ENCODE data around the gene PKD2.

PKD2 gene

DNA sequence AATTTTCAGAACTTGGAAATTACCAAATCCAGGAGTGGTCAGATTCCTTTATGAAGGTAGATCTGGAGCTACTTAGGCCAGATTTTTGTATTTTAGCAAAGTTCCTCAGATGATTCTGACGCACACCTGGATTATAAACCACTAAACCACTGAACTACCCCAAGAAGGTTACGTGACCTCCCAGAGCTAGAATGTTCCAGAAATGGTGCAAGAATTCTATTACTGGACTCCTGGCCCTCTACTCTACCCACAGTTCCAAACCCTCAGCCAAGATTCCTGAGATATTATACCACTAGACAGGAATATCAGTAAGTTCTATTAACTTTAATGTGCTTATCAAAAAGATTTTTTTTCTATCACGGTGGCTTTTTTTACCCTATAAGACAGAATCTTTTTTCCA, 83.9 kb downstream of the PKD2 start:
- Histone ChIP-seq H3K4me3 (ENCODE audit: low read depth, low read length) (no peak overlapping the region), H3K36me3 (replicated peaks) (no peaks in the 10 kb centered on the region), H3K27ac (no peak overlapping the region), H3K27me3 (replicated peaks) (no peaks in the 10 kb centered on the region)
- TF ChIP-seq, protein P1, sequence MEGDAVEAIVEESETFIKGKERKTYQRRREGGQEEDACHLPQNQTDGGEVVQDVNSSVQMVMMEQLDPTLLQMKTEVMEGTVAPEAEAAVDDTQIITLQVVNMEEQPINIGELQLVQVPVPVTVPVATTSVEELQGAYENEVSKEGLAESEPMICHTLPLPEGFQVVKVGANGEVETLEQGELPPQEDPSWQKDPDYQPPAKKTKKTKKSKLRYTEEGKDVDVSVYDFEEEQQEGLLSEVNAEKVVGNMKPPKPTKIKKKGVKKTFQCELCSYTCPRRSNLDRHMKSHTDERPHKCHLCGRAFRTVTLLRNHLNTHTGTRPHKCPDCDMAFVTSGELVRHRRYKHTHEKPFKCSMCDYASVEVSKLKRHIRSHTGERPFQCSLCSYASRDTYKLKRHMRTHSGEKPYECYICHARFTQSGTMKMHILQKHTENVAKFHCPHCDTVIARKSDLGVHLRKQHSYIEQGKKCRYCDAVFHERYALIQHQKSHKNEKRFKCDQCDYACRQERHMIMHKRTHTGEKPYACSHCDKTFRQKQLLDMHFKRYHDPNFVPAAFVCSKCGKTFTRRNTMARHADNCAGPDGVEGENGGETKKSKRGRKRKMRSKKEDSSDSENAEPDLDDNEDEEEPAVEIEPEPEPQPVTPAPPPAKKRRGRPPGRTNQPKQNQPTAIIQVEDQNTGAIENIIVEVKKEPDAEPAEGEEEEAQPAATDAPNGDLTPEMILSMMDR (IDR thresholded peaks at IDR 0.05; ENCODE audit: low read depth, low read length, missing control alignments) = no peak
- no peak for DNase-seq
- in situ Hi-C loops (cut with HindIII; ENCODE audit: low pct_ligation_motif_present, low sequenced_read_pairs) = no loop called here

DNA sequence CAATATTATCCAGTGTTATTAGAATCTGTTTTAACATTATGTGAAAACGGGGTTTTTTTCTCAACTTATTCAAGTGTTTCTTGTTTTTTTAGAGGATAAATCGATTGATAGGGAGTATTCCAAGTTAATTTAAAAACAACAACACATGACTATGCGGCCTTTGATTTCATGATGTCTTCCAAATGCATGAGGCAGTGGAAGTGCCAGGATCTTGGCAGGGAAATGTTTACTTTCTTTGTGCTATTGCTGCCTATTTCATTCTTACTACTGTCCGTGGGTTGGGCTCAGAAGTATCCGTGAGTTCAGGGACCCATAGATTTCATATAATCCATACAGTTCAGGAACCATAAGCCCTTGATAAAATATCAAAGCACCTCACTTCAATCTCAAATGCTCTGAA, 86.4 kb downstream of the PKD2 start:
- TF ChIP-seq, protein P1 (IDR thresholded peaks at IDR 0.05; ENCODE audit: low read depth, low read length, missing control alignments) = no peak

DNA sequence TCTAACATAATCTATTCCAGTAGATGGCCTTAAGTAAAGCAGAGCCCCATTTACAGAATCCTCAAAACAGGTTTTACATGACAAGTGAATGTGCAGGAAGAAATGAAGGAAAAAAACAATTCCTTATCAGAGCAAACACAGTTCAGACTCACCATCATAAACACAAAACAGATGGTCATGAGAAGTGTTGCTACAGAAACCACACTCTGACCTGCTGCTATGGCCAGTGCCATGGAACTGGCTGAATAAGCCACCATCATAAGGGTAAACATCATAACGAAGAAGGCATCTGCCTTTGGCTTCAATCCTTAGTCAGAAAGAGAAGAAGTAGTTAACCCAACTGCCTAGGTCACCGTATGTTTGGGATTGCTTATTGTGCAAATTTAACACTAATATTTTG, 89.9 kb downstream of the PKD2 start:
- DNase-seq = no peak
- TF ChIP-seq, protein P1 (IDR thresholded peaks at IDR 0.05; ENCODE audit: low read depth, low read length, missing control alignments) = no peak

More for the DNA sequence above, 86.4 kb downstream of the PKD2 start:
- in situ Hi-C loops (cut with HindIII; ENCODE audit: low pct_ligation_motif_present, low sequenced_read_pairs) = no loop called here
- no peak for DNase-seq
- Histone ChIP-seq H3K27me3 (replicated peaks) (no peaks in the 10 kb centered on the region), H3K4me3 (ENCODE audit: low read depth, low read length) (no peak overlapping the region), H3K36me3 (replicated peaks) (no peaks in the 10 kb centered on the region), H3K27ac (no peak overlapping the region)

DNA sequence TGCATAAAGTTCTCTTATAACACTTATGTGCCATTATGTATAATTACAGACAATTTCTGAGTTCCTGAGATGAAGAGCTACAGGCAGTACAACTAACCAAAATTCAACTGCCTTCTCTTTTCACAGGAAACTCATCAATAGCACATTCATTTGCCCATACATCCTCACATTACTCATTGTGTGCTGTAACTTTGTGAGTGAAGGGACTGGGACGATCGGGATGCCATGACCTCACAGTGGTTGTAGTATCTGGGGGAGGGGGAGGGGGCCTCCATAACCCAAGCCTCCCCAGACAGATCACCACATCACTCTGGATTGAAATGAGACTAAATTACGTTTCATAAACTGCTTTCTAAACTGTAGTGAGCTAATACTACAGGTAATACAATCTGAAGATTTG, 90.3 kb downstream of the PKD2 start:
- TF ChIP-seq, protein P1 (IDR thresholded peaks at IDR 0.05; ENCODE audit: low read depth, low read length, missing control alignments) = no peak
- in situ Hi-C loops (cut with HindIII; ENCODE audit: low pct_ligation_motif_present, low sequenced_read_pairs) = no loop called here
- Histone ChIP-seq H3K27ac (no peak overlapping the region), H3K36me3 (replicated peaks) (no peaks in the 10 kb centered on the region), H3K4me3 (ENCODE audit: low read depth, low read length) (no peak overlapping the region), H3K27me3 (replicated peaks) (no peaks in the 10 kb centered on the region)
- DNase-seq = no peak

More for the DNA sequence above, 89.9 kb downstream of the PKD2 start:
- no peaks in the 10 kb centered on the region for H3K27me3 ChIP-seq (replicated peaks)
- no peak overlapping the region for H3K4me3 ChIP-seq (ENCODE audit: low read depth, low read length)
- no peak overlapping the region for H3K27ac ChIP-seq
- H3K36me3 ChIP-seq (replicated peaks) = no peaks in the 10 kb centered on the region
- in situ Hi-C loops (cut with HindIII; ENCODE audit: low pct_ligation_motif_present, low sequenced_read_pairs) = no loop called here

DNA sequence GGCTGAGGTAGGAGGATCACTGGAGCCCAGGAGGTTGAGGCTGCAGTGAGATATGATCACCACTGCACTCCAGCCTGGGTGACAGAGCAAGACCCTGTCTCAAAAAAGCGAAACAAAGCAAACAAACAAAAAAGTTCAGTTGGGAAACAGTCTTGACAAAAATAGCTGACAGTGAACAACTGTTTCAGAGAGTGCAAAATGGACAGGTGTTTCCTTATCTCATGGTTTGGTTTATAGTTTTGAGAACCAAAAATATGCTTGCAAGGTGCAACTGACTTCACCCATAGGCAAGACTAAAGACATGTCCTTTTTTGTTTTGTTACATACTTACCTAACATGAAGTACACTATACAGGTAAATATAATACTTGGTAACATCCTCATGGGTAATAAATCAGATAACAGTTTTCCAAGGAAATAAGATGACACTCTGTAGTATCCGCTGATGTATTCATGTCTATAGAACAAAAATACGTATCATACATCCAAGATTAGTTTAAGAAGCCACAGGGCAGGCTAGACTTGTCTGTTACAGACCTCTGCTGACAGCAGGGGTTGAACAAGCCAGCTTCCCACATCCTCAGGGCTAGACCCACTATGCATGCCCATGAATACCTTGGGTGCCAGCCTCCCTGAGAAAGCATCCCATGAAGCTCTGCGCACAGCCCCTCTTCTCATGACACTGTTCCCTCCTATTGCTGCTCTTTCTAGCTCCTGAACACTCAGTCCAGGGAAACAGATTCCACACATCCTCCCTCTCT, 91.7 kb downstream of the PKD2 start:
- Histone ChIP-seq H3K27me3 (replicated peaks) (no peaks in the 10 kb centered on the region), H3K36me3 (replicated peaks) (no peaks in the 10 kb centered on the region), H3K4me3 (ENCODE audit: low read depth, low read length) (no peak overlapping the region), H3K27ac (no peak overlapping the region)
- TF ChIP-seq, protein P1 (IDR thresholded peaks at IDR 0.05; ENCODE audit: low read depth, low read length, missing control alignments) = no peak
- in situ Hi-C loops (cut with HindIII; ENCODE audit: low pct_ligation_motif_present, low sequenced_read_pairs) = no loop called here
- no peak for DNase-seq

DNA sequence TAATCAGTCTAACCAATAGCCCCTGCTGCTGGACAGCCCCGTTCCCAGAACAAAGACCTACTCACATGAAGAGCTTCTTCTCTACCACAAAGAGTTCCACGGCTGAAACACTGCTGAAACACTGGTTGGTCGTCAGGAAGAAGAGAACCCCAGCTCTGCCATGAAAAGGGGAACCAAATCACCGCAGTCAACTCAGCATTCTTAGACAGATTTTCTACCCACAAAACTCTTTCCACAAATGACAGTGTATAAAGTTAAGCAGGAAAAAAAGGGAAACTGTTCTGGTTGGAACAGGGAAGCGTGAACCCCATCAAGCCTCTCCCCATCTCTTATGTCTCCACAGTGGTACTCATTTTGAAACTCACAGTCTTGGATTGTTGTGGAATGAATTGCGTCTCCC, 93.7 kb downstream of the PKD2 start:
- in situ Hi-C loops (cut with HindIII; ENCODE audit: low pct_ligation_motif_present, low sequenced_read_pairs) = no loop called here
- no peak overlapping the region for H3K27ac ChIP-seq
- no peak overlapping the region for H3K4me3 ChIP-seq (ENCODE audit: low read depth, low read length)
- no peak for DNase-seq
- H3K27me3 ChIP-seq (replicated peaks) = no peaks in the 10 kb centered on the region
- TF ChIP-seq, protein P1 (IDR thresholded peaks at IDR 0.05; ENCODE audit: low read depth, low read length, missing control alignments) = no peak
- H3K36me3 ChIP-seq (replicated peaks) = no peaks in the 10 kb centered on the region
